HG02642 (cell line): ENCODE results near the gene AFF3.
"Not testable (repeated sequence)": the region's sequence is repeated elsewhere in the genome, so short reads cannot be mapped to it uniquely, and the experiment has no call there.

Experiments used
- ATAC-seq: cut with Tn5 transposase; IDR thresholded peaks from one replicate; pipeline ENCODE4 v1.9.1; 2021; ENCODE audit warnings: mild to moderate bottlenecking; ENCODE audit not compliant: unreplicated experiment, poor library complexity

The AFF3 gene

GRCh38 chr2:99737537-99737936 is 404.9 kb downstream of the AFF3 start:
- ATAC-seq: no peak

GRCh38 chr2:99735753-99736152 is 406.6 kb downstream of the AFF3 start:
- no peak for ATAC-seq

DNA sequence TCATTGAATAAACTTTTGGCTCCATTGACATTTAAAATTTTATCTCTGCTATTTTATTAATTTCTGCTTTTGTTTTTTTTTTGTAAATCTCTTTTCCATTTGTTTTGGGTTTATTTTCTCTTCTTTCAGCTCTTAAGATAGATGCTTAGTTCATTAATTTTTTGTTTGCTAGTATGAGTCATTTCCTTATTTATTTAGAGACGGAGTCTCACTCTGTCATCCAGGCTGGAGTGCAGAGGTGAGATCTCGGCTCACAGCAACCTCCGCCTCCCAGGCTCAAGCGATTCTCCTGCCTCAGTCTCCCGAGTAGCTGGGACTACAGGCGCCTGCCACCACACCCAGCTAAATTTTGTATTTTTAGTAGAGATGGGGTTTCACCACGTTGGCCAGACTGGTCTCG is 407.1 kb downstream of the AFF3 start:
- ATAC-seq: not testable (repeated sequence)

GRCh38 chr2:99734236-99734635 is 408.2 kb downstream of the AFF3 start:
- ATAC-seq: no peak

DNA sequence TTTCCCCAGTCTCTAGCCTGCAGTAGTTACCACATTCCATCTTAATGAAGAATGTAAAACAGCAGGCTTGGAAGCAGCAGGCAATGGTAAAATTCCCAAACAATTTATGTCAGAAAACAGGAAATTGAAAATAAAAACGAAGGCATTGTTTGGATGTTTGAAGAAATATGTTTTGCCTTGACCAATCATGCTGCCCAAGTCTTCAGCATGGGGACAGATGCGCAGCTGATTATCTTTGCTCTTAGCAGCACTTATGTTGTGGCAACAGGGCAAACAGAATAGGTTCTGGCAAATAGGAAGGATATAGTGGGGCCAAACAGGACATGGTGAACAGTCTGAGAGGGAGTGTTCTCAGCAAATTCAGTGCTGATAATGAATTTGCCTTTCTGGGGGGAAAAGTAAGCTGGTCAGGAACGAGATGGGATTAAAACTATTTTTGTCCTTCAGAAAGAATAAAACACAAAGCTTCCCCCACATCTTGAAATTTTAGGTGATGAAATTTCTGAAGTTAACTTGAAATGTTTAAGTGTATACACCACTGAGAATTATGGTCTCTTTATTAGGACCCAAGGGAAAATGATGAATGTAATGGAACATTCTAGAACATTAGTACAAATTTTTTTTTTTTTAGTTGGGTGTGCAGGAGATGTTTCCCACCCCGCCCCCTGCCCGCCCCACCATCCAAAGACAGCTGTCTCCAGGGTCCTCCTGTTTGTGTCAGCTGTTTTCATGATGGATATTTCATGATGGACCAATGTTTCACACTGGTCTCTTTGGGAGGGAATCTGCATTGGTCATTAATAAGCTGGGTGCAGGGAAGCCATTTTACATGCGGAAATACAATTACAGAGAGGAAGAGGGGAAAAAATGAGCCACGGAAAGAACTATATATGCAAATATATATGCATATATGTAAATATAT is 413.0 kb downstream of the AFF3 start:
- no peak for ATAC-seq

DNA sequence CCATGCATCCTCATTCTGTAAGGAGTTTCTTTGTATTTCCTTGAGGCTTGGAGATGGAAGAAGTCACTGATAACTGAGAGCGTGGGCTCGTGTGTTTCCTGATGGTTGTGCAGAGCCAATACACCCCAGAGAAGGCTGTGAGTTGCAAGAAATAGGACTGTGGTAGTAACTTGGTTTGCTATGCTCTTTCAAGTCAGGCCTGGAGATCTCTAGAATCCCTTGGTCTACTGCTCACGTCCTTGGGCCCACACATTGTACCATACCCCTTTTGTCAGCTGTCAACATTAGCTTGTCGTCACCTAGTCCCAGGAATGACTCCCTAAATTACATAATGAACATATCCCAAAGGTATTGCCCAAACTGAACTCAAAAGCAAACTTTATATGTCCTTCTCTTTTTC is 414.2 kb downstream of the AFF3 start:
- no peak for ATAC-seq

- ATAC-seq: no peak
Observed at GRCh38 chr2:99727199-99727598, 415.2 kb downstream of the AFF3 start.

DNA sequence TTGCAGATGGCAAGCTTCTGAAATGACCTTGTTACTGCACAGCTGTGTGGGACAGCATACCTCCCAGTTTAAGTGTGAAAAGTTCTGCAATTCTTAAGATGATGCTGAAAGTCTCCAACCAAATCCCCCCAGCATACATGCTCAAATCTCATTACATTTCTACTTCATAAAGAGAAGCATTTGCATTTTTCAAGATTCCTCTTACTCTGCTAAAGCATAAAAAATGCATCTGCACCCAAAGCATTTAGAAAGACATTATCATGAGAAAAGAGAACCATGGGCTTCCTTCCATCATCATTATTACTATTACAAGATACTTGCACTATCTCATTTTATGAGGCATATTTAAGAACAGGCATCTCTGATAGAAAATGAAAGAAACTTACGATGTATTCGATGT is 415.7 kb downstream of the AFF3 start:
- ATAC-seq: no peak

GRCh38 chr2:99725820-99726219 is 416.6 kb downstream of the AFF3 start:
- ATAC-seq: no peak

DNA sequence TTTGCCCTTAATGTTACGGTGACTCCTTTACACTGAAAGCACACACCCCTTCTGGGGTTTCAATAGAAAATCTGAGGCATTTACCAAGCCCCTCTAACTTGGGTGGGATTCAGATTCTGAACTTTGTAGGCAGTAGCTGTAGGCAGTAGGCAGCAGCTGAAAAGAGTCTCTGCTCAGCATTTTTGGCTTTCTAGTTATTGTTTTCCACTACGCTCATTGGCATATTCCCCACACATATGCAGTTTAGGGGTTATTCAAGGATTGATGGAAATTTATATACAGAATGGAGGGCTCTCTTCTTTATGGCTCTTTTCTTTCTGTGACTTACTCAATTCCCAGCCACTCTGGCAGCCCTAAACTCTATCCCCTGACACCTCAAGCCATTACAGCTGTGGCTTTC is 419.9 kb downstream of the AFF3 start:
- ATAC-seq: no peak

DNA sequence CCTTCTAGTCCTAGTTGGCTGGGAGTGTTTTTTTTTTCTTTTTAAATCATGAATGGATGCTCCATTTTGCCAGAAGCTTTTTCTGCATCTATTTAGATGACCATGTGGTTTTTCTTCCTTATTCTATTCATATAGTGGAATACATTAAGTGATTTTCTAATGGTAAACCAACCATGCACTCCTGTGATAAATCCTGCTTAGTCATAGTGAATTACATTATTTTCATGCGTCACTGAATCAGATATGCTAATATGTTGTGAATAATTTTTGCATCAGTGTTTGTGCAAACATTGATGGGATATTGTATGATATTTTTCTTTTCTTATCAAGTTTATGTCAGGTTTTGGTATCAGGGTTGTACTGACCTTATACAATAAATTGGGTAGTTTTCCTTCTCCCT is 423.3 kb downstream of the AFF3 start:
- ATAC-seq: no peak

DNA sequence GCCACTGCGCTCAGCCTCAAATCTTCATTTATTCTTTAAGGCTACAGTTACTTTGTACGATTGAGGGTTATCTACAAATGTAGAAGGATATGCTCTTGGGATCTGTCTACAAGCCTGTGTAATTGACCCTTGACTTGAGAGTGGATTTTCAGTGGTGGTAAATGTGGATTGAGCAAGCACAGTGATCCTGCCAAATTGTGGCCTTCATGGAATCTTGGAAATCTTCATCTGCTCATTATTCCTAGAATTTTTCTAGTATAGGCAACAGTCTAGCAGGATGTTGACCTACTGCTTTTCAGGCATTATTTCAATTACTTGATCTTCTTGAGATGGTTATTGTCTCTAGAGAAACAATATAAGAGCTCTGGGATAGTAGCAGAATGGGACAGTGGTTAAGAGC is 426.4 kb downstream of the AFF3 start:
- ATAC-seq: no peak

- no peak for ATAC-seq
Observed at GRCh38 chr2:99714349-99714748, 428.0 kb downstream of the AFF3 start.

- no peak for ATAC-seq
Observed at GRCh38 chr2:99711144-99711543, 431.2 kb downstream of the AFF3 start.

DNA sequence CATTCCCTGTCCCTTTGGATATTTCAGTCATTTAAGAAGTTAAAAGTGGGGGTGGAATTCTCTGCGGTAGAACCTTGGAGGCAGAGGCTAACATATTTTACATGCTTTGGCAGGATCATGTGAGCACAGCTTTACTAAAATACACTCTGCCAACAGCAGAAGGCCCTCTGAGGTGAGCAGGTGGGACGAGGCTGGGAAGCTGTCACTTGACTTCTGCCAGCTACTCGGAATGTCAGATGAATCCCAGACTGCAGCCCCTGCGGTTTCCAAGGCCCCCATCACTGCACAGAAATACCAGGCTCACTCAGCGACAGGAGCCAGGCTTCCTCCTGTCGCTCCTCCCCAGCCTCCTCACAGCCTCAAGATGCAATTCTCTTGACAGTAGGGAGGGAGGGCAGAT is 431.7 kb downstream of the AFF3 start:
- ATAC-seq: no peak

DNA sequence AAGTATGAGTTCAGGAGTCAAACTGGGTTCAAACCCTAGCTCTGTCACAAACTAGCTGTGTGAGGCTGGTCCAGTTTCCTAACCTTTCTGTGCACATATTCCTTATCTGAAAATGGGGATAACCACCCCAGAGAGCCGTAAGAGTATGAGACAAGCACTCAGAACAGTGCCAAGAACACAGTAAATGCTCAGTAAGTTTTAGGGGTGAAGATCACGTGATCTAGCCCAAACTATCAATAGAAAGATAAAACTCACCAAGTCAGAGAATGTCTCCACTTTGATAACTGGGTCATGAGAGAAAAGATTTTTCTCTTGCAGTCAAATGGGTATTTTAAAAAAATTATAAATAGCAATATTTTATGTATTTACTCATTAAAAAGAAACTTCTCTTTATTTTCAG is 433.2 kb downstream of the AFF3 start:
- no peak for ATAC-seq

GRCh38 chr2:99708231-99708630 is 434.2 kb downstream of the AFF3 start:
- ATAC-seq: no peak

DNA sequence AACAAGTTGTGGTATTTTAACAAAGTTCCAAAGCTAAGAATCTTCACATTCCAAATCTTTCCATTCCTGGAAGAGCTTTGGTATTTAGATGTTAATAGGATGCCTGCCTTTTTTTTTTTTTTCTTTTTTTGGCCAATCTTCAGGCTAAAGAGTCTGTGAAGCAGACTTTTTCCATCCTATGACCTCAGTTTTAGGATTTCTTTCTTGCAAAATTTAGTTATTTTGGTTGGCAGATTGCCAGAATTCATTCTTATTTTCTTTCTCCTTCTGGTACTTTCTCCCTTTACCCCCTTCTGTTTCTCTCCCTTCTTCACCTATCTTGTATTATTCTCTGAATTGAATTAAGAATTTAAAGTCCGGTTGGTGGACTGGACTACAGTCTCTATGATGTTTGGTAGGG is 434.8 kb downstream of the AFF3 start:
- ATAC-seq: no peak

DNA sequence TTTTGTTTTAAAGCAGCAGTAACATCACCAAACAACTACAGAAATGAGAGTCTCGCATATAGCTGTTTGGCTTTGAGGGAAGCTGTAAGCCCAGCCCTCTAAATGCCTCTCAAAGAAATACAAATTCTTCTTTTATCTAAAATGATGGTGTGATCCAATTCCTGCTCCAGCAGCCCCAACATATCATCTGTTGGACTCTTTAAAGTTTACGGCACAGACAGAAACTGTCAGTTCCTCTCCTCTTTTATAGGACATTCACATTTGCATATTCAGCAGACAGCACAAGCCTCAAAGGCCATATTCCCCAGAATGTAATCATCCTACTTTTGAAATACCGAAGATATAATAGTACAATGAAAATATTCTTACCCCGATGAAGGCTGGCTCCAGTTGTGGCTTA is 435.7 kb downstream of the AFF3 start:
- ATAC-seq: no peak

- no peak for ATAC-seq
Observed at GRCh38 chr2:99701503-99701902, 440.9 kb downstream of the AFF3 start.

DNA sequence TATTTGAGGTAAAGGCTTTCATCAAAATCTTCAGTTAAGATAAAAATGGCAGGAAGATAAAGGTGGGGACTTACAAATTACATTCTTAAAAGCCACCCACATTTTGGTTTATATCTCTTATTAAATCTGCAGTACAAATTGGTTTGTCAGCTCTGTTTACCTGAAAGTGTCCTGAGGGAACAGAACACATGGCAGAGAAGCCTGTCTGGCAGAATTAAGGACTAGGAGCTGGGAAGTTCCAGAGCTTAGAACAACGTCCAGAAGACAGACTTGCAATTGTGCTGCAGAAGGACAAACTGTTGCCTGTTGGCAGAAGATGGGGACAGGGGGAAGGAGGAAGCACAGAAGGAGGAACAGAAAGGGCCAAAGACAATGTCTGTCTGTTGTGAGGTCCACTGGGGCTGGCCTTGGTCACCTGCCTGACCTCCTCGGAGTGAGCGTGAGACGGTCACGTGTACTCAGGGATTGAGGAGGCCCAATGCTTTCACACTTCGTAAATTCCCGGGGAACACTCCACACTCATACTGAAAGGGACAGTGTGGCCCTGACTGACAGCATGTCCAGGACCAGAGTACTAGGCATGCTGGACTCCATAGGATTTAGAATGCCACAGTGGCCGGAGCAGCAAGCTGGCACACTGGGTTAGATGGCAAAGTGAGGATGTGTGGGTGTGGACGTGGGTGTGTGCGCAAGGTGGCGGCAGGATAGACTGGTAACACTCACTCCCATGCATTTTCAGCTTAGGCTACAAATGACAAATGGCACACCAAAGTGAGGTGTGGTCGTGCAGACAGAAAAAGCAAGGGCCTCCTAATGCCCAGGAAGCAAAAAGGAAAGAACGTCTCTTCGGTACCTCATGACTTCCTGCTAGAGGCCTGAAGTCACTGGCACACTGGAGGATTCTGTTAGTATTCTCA is 441.6 kb downstream of the AFF3 start:
- ATAC-seq: no peak
